ENCODE results near the gene SCUBE3. TPM values are rescaled to one million over a fixed set of nuclear protein-coding genes. Genes with fewer than 3 reads are reported as not detected.

Gene SCUBE3
- total RNA-seq, 4 donors from 2014 or later, result 0.37 to 0.68 (median 0.52) TPM

DNA sequence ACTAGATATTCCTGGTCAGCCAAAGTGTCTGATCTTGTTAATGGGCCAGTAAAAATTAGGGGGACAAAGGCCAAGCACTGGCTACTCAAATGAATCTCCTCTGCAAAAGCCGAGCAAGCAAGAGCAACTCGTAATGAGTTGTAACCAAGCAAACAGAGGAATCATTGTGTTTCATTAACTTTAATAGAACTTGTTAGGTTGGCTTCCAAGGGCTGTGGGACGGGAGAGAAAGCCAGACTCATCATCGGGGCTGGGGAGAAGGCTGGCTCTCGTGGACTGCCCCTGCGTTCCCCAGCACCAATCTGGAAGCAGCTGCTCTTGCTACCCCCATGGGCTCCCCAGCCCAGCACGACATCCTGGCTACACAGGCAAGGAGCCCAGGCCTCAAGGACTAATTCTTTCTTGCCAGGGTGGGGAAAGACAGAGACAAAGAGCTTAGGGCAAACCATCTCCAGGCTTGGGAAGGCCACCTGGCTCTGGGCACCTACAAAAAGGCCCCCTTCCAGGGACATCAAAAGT lies 10.5 kb upstream of the SCUBE3 start:
- H3K27ac ChIP-seq, result no peak overlapping the region
- TF ChIP-seq EP300 (IDR thresholded peaks at IDR 0.05; ENCODE audit: low read depth), result no peak
- no peak for TF ChIP-seq POLR2AphosphoS5 (IDR thresholded peaks at IDR 0.05)
- TF ChIP-seq CTCF (IDR thresholded peaks at IDR 0.05), result no peak
- no peak for TF ChIP-seq POLR2A (IDR thresholded peaks at IDR 0.05)
- intact Hi-C loops (cut with DNase I; ENCODE audit: low total_unique reads) (loop anchor here (10.0 kb wide), 1 partner anchor 218 kb away; no protein-coding TSS in a partner anchor), in situ Hi-C loops (cut with MboI; ENCODE audit: low pct_ligation_motif_present in 1 of 4, low pct_unique_long_range_greater_than_20kb in 1 of 4, low sequenced_read_pairs in 3 of 4) (loop anchor here in 1 of 4 donors (25.0 kb wide), 1 partner anchor 216 kb away; no protein-coding TSS in a partner anchor)
- no peak overlapping the region for H3K4me3 ChIP-seq
- WGBS, 2 donors (ENCODE audit: low coverage in 1 of 2), result 85% methylated on average over 7 of the region's 7 CpGs; no CpG with 5 or more reads in 1 of the 2 donors
- no peaks in the 10 kb centered on the region for H3K36me3 ChIP-seq
- DNase-seq, result no peak
- peaks cover 13% of the 10 kb centered on the region for H3K27me3 ChIP-seq
- no peaks in the 10 kb centered on the region for H3K9me3 ChIP-seq
- peaks cover 0 to 14% (median 1%) of the 10 kb centered on the region in 4 donors for H3K4me1 ChIP-seq

DNA sequence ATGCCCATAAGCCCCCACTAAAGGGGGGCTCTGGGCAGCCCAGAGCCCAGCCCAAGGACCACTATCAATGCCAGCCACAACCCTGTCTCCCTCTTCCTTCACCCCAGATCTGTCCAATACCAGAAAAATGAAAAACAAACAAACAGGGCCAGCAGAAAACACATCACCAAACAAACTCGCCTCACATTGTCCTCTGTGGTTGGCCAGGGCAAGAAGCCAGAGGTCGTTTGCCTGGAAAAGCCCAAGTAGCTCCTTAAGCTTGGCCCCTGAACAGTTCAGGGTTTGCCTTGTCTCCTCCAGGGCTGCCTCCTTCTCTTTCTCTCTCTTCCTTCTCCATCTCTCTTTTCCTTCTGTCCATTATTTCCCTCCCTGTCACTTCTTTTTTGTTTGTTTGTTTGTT lies 10.1 kb upstream of the SCUBE3 start:
- TF ChIP-seq POLR2A (IDR thresholded peaks at IDR 0.05), result no peak
- TF ChIP-seq CTCF (IDR thresholded peaks at IDR 0.05), result no peak
- TF ChIP-seq POLR2AphosphoS5 (IDR thresholded peaks at IDR 0.05), result no peak
- no peak for TF ChIP-seq EP300 (IDR thresholded peaks at IDR 0.05; ENCODE audit: low read depth)
- Histone ChIP-seq H3K27ac (no peak overlapping the region), H3K9me3 (no peaks in the 10 kb centered on the region), H3K36me3 (no peaks in the 10 kb centered on the region), H3K27me3 (peaks cover 13% of the 10 kb centered on the region), H3K4me1 (peaks cover 0 to 14% (median 1%) of the 10 kb centered on the region in 4 donors), H3K4me3 (no peak overlapping the region)
- in situ Hi-C loops (cut with MboI; ENCODE audit: low pct_ligation_motif_present in 1 of 4, low pct_unique_long_range_greater_than_20kb in 1 of 4, low sequenced_read_pairs in 3 of 4), result loop anchor here in 1 of 4 donors (25.0 kb wide), 1 partner anchor 216 kb away; no protein-coding TSS in a partner anchor
- WGBS, 2 donors (ENCODE audit: low coverage in 1 of 2), result 34% methylated on average over 2 of the region's 2 CpGs; no CpG with 5 or more reads in 1 of the 2 donors
- intact Hi-C loops (cut with DNase I; ENCODE audit: low total_unique reads), result loop anchor here (10.0 kb wide), 1 partner anchor 219 kb away; no protein-coding TSS in a partner anchor
- no peak for DNase-seq

DNA sequence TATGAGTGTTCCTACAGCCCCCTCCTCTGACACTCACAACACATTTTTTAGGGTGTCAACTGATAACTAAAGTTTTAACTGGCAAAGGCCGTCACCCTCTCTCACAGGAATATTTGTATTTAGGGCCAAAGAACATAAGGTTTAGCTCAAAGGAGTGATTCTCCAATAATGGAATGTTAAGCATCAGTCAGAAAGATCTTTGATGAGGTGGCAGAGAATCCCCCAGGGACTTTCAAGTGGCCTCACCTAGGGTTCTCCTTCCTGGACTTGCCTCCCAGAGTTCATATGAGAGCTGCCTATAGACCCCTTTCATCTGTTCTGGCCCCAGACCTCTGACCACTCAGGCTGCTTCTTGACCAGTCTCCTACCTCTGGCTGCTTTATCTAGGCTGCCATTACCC lies 7.4 kb upstream of the SCUBE3 start:
- in situ Hi-C loops (cut with MboI; ENCODE audit: low pct_ligation_motif_present in 1 of 4, low pct_unique_long_range_greater_than_20kb in 1 of 4, low sequenced_read_pairs in 3 of 4), result loop anchor here in 1 of 4 donors (25.0 kb wide), 1 partner anchor 219 kb away; no protein-coding TSS in a partner anchor
- TF ChIP-seq POLR2AphosphoS5 (IDR thresholded peaks at IDR 0.05), result no peak
- TF ChIP-seq EP300 (IDR thresholded peaks at IDR 0.05; ENCODE audit: low read depth), result no peak
- no peak for TF ChIP-seq POLR2A (IDR thresholded peaks at IDR 0.05)
- no peak for TF ChIP-seq CTCF (IDR thresholded peaks at IDR 0.05)
- no peaks in the 10 kb centered on the region for H3K36me3 ChIP-seq
- H3K9me3 ChIP-seq, result no peaks in the 10 kb centered on the region
- WGBS, 2 donors (ENCODE audit: low coverage in 1 of 2), result 65 to 100% methylated on average over 1 of the region's 1 CpG
- no peak overlapping the region for H3K4me3 ChIP-seq
- H3K27ac ChIP-seq, result no peak overlapping the region
- H3K27me3 ChIP-seq, result peaks cover 34% of the 10 kb centered on the region
- intact Hi-C loops (cut with DNase I; ENCODE audit: low total_unique reads), result loop anchor here (2.0 to 10.0 kb wide), 2 partner anchors 56 to 222 kb away; no protein-coding TSS in a partner anchor
- no peak for DNase-seq
- H3K4me1 ChIP-seq, result peaks cover 0 to 14% (median 1%) of the 10 kb centered on the region in 4 donors

DNA sequence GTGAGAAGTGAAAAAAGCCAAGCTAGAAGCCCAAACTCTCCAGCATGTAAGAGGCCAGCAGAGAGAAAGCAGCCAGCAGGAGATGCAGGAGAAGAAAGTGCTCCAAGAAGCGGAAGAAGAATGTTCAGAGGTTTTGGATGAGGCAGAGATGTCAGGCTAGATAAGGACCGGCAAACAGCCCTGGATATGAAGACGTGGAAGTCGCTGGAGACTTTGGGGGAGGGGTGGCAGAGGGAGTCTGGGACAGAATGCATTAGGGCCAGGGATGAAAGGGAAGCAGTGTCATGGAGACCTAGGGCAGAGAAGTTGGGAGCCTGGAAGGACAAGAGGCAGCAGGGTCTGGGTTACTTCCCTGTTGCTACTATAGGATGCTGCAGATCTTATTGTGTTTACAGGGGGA lies 5.3 kb upstream of the SCUBE3 start:
- intact Hi-C loops (cut with DNase I; ENCODE audit: low total_unique reads) (loop anchor here (10.0 kb wide), 1 partner anchor 224 kb away; no protein-coding TSS in a partner anchor), in situ Hi-C loops (cut with MboI; ENCODE audit: low pct_ligation_motif_present in 1 of 4, low pct_unique_long_range_greater_than_20kb in 1 of 4, low sequenced_read_pairs in 3 of 4) (loop anchor here in 1 of 4 donors (25.0 kb wide), 1 partner anchor 221 kb away; no protein-coding TSS in a partner anchor)
- Histone ChIP-seq H3K4me3 (no peak overlapping the region), H3K27ac (no peak overlapping the region), H3K4me1 (peaks cover 2 to 10% (median 3%) of the 10 kb centered on the region in 4 donors), H3K27me3 (peaks cover 55% of the 10 kb centered on the region), H3K9me3 (no peaks in the 10 kb centered on the region), H3K36me3 (no peaks in the 10 kb centered on the region)
- DNase-seq, result no peak
- TF ChIP-seq CTCF (IDR thresholded peaks at IDR 0.05) (no peak), POLR2AphosphoS5 (IDR thresholded peaks at IDR 0.05) (no peak), EP300 (IDR thresholded peaks at IDR 0.05; ENCODE audit: low read depth) (no peak), POLR2A (IDR thresholded peaks at IDR 0.05) (no peak)
- 41 to 53% methylated on average over 4 of the region's 4 CpGs for WGBS, 2 donors (ENCODE audit: low coverage in 1 of 2)
